ENCODE measurements around the gene ZHX3.

Gene ZHX3

DNA sequence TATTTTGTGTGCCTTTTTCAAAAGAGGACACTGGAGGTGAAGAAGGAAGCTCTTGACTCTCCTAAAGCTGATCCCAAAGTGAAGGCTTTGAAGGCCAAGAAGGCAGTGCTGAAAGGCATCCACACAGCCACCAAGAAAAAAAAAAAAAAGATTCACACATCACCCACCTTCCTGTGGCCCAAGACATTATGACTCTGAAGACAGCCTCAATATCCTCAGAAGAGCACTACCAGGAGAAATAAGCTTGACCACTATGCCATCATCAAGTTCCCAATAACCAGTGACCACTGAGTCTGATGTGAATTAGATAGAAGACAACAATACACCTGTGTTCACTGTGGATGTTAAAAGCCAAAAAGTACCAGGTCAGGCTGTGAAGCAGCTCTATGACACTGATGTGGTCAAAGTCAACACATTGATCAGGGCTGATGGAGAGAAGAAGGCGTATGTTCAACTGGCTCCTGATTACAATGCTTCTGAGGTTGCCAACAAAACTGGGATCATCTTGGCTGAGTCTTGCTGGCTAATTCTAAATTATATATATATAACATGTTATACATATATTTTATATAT, 120.8 kb downstream of the ZHX3 start:
- peaks cover 5% of the 10 kb centered on the region for H3K9me3 Mint-ChIP-seq
- H3K36me3 Mint-ChIP-seq = no peaks in the 10 kb centered on the region
- H3K4me1 Mint-ChIP-seq = peaks cover 6% of the 10 kb centered on the region
- H3K27ac Mint-ChIP-seq = no peak overlapping the region
- H3K4me3 Mint-ChIP-seq = no peak overlapping the region
- ATAC-seq (no peak), DNase-seq (ENCODE audit: low spot score in 2 of 2) (no peak)

GRCh38 chr20:41192575-41192974, 125.0 kb downstream of the ZHX3 start:
- H3K4me1 Mint-ChIP-seq = peaks cover 6% of the 10 kb centered on the region
- no peak overlapping the region for H3K4me3 Mint-ChIP-seq
- H3K9me3 Mint-ChIP-seq = peaks cover 7% of the 10 kb centered on the region
- ATAC-seq (no peak), DNase-seq (ENCODE audit: low spot score in 2 of 2) (no peak)
- no peaks in the 10 kb centered on the region for H3K36me3 Mint-ChIP-seq
- H3K27ac Mint-ChIP-seq = no peak overlapping the region

DNA sequence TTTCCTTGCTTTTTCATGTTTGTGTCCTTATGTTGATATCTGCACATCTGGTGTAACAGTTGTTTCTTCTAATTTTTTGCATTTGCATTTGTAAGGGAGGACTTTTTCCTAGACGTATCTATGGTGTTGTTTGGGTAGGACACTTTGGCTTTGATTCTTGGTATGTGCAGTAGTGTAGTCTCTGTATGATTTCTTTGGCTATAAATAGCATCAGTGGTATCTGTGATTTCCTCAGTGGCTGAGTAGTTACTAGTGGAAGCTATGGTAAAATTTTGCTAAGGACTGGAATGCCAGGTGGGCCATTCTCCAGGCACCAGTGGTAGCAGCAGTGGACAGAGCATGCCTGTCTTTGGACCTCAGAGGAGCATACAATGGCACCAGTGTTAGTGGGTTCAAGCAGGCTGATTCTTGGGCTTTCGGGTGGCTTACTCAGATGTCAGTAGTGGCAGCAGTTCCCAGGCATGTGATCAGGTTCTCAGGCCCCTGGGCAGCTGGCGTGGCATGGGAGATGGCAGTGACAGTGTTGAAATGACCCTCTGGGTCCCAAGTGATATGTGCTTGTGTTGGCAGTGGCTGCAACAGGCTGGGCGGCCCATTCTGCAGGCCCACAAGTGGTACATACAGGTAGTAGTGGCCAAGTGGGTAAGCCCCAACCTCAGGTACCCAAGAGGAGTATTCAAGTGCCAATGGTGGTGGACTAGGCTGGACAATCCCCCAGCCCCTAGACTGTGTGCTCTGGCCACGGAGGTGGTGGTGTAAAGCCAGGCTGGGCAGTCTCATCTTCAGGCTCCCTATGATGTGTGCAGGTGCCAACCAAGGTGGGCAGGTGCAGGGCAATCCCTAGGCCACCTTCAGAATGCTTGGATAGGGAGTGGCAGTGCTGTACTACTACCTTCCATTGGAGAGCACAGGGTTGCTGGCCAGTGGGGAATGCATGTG, 125.7 kb downstream of the ZHX3 start:
- H3K4me1 Mint-ChIP-seq = peaks cover 4% of the 10 kb centered on the region
- peaks cover 7% of the 10 kb centered on the region for H3K9me3 Mint-ChIP-seq
- ATAC-seq (no peak), DNase-seq (ENCODE audit: low spot score in 2 of 2) (no peak)
- H3K36me3 Mint-ChIP-seq = no peaks in the 10 kb centered on the region
- no peak overlapping the region for H3K4me3 Mint-ChIP-seq
- no peak overlapping the region for H3K27ac Mint-ChIP-seq

- peaks cover 7% of the 10 kb centered on the region for H3K9me3 Mint-ChIP-seq
- H3K27ac Mint-ChIP-seq = peak overlapping the region; percentile 13
- peaks cover 3% of the 10 kb centered on the region for H3K36me3 Mint-ChIP-seq
- ATAC-seq = no peak
- no peak overlapping the region for H3K4me3 Mint-ChIP-seq
- no peak for DNase-seq (ENCODE audit: low spot score in 2 of 2)
- peaks cover under 1% of the 10 kb centered on the region for H3K4me1 Mint-ChIP-seq
Measured at GRCh38 chr20:41187668-41188067, 129.9 kb downstream of the ZHX3 start.

- Mint-ChIP-seq H3K4me1 (peaks cover 9% of the 10 kb centered on the region), H3K27ac (peak overlapping the region; percentile 30), H3K4me3 (no peak overlapping the region), H3K9me3 (no peaks in the 10 kb centered on the region), H3K36me3 (peaks cover 21% of the 10 kb centered on the region)
- ATAC-seq (peak; percentile 12), DNase-seq (ENCODE audit: low spot score in 2 of 2) (no peak)
Measured at GRCh38 chr20:41185013-41185757, 132.3 kb downstream of the ZHX3 start.

DNA sequence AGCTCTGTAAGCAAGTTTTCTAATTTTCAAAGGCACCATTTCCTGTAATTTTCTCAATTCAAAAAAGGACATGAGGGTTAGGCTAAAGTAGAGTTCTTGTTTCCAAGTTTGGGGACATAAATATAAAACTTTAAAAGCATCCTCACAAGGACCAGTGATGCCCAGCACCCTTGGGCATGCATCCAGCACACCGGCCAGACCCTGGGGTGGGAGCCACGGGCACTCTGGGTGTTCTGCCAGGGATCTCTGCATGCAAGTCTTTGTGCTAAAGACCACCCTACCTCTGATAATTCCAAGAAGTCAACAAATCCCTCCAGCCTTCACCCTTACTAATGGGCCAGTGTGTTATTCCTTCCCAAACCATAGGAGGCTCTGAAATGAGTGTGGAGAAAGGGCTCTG, 133.7 kb downstream of the ZHX3 start:
- H3K9me3 Mint-ChIP-seq = no peaks in the 10 kb centered on the region
- ATAC-seq = no peak
- no peak overlapping the region for H3K4me3 Mint-ChIP-seq
- DNase-seq (ENCODE audit: low spot score in 2 of 2) = no peak
- H3K36me3 Mint-ChIP-seq = peaks cover 26% of the 10 kb centered on the region
- H3K27ac Mint-ChIP-seq = peak overlapping the region; percentile 50
- H3K4me1 Mint-ChIP-seq = peaks cover 9% of the 10 kb centered on the region

- ATAC-seq (no peak), DNase-seq (ENCODE audit: low spot score in 2 of 2) (peak in 1 of 2 donors; percentile 42)
- Mint-ChIP-seq H3K4me1 (peaks cover 9% of the 10 kb centered on the region), H3K27ac (peak overlapping the region; percentile 50), H3K36me3 (peaks cover 29% of the 10 kb centered on the region), H3K4me3 (no peak overlapping the region), H3K9me3 (no peaks in the 10 kb centered on the region)
Measured at GRCh38 chr20:41183391-41183790, 134.1 kb downstream of the ZHX3 start.

- peaks cover 34% of the 10 kb centered on the region for H3K36me3 Mint-ChIP-seq
- ATAC-seq (peak; percentile 70), DNase-seq (ENCODE audit: low spot score in 2 of 2) (peak; percentile 1 to 43)
- no peaks in the 10 kb centered on the region for H3K9me3 Mint-ChIP-seq
- peak overlapping the region; percentile 84 for H3K27ac Mint-ChIP-seq
- H3K4me1 Mint-ChIP-seq = peaks cover 9% of the 10 kb centered on the region
- no peak overlapping the region for H3K4me3 Mint-ChIP-seq
Measured at GRCh38 chr20:41182296-41183212, 135.0 kb downstream of the ZHX3 start.

- Mint-ChIP-seq H3K9me3 (no peaks in the 10 kb centered on the region), H3K36me3 (peaks cover 38% of the 10 kb centered on the region), H3K4me1 (peaks cover 9% of the 10 kb centered on the region), H3K27ac (peak overlapping the region; percentile 84), H3K4me3 (no peak overlapping the region)
- peak in 1 of 2 donors; percentile 46 for DNase-seq (ENCODE audit: low spot score in 2 of 2)
- ATAC-seq = no peak
Measured at GRCh38 chr20:41181567-41181966, 136.0 kb downstream of the ZHX3 start.

GRCh38 chr20:41180599-41181333, 136.8 kb downstream of the ZHX3 start:
- no peaks in the 10 kb centered on the region for H3K9me3 Mint-ChIP-seq
- peaks cover 46% of the 10 kb centered on the region for H3K36me3 Mint-ChIP-seq
- no peak overlapping the region for H3K4me3 Mint-ChIP-seq
- DNase-seq (ENCODE audit: low spot score in 2 of 2) = peak in 1 of 2 donors; percentile 35
- ATAC-seq = no peak
- peak overlapping the region; percentile 84 for H3K27ac Mint-ChIP-seq
- peaks cover 9% of the 10 kb centered on the region for H3K4me1 Mint-ChIP-seq

DNA sequence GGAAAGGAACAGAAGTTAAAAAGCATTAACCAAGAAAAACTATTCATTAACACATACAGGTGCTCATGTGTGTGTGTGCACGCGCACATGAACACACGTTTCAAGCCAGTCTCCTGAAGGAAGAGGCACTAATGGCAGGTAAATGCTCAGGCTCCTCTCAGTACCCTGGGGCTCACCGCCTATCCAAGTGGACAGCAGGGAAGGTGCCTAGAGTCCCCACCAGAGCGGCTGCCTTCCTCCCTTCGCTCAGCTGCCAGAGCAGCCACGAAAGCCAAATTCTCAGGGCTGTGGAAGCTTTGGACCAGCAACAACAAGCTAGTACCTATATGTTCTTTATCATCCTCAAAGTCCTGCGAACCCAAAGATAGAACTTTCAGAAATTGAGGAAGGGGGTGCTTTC, 137.6 kb downstream of the ZHX3 start:
- DNase-seq (ENCODE audit: low spot score in 2 of 2) (peak in 1 of 2 donors; percentile 33), ATAC-seq (no peak)
- H3K36me3 Mint-ChIP-seq = peaks cover 54% of the 10 kb centered on the region
- H3K4me1 Mint-ChIP-seq = peaks cover 10% of the 10 kb centered on the region
- H3K27ac Mint-ChIP-seq = peak overlapping the region; percentile 81
- H3K9me3 Mint-ChIP-seq = no peaks in the 10 kb centered on the region
- H3K4me3 Mint-ChIP-seq = no peak overlapping the region

DNA sequence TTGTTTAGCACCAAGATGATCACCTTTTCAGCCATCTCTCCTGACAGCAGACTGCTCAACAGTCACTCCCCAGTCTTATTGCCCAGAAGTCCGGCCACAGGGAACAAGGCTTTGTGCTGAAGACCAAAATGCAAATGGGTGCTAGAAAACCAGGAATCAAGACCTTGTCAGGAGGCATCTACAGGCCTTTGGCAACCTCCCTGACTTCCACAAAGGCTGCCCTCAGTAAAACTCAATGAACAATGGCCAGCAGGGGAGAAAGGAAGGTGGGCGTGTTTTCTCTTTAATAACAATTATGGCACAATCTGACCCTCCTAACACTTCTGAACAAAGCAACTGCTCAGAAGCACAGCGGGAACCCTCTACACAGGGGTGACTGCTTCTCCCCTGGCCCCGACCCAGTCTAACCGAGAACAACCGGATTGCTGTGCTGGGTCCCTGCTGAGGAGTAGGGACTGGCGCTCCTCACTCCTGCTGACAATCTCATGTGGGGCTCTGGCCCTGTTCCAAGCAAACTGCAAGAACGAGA, 138.6 kb downstream of the ZHX3 start:
- ATAC-seq (no peak), DNase-seq (ENCODE audit: low spot score in 2 of 2) (peak in 1 of 2 donors; percentile 43)
- Mint-ChIP-seq H3K4me3 (no peak overlapping the region), H3K9me3 (no peaks in the 10 kb centered on the region), H3K4me1 (peaks cover 16% of the 10 kb centered on the region), H3K27ac (peak overlapping the region; percentile 81), H3K36me3 (peaks cover 64% of the 10 kb centered on the region)

DNA sequence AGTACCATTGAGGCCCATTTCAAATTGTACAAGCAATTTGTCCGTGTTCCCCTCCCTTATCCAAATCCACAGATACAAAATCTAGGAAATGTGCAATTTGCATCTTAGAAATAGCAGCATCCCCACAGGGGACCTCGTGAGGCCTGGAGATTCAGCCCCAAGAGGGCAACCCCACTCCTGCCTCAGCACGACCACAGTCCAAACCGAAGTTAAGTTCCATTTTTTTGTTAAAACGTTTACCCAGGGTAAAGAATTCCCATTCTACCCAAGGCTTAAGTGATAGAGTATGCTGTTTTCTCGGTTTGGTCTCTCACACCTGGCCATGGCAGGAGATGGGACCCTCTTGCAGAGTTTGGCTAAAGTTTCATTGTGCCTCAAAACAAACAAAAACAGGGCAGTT, 139.0 kb downstream of the ZHX3 start:
- DNase-seq (ENCODE audit: low spot score in 2 of 2) = peak in 1 of 2 donors; percentile 30
- H3K27ac Mint-ChIP-seq = peak overlapping the region; percentile 81
- peaks cover 68% of the 10 kb centered on the region for H3K36me3 Mint-ChIP-seq
- H3K4me1 Mint-ChIP-seq = peaks cover 16% of the 10 kb centered on the region
- H3K4me3 Mint-ChIP-seq = no peak overlapping the region
- H3K9me3 Mint-ChIP-seq = no peaks in the 10 kb centered on the region
- no peak for ATAC-seq

DNA sequence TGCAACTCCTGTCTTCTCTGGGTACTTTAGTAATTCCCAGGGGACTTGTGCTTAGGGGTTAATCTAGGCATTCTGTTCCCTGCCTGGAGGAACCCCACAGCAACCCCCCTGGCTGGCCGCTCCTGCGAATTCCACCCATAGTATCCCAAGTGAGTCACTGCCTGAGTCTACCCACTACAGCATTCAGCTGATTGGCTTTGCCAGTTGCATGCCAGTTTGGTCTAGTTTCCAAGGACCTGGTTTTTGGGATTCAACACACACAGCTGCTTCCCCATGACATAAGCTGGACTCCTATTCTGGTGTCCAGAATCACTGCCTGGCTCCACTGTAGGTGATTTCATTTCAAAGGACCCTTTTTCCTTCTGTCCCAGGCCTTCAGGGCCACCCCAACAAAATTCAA, 139.9 kb downstream of the ZHX3 start:
- DNase-seq (ENCODE audit: low spot score in 2 of 2) (peak in 1 of 2 donors; percentile 40), ATAC-seq (no peak)
- Mint-ChIP-seq H3K36me3 (peaks cover 74% of the 10 kb centered on the region), H3K27ac (peak overlapping the region; percentile 81), H3K9me3 (no peaks in the 10 kb centered on the region), H3K4me1 (peaks cover 14% of the 10 kb centered on the region), H3K4me3 (no peak overlapping the region)
